HCT116 (cell line): ENCODE results near the gene DCAF11. TPM values are rescaled to one million over a fixed set of nuclear protein-coding genes. Genes with fewer than 3 reads are reported as not detected.

Experiments
- ATAC-seq: fragments of 200-7000 bp; cut with Tn5 transposase; 2 replicates; pipeline ENCODE4 v1.9.1; 2020; ENCODE audit warnings: mild to moderate bottlenecking, moderate library complexity
- BruUV-seq: library from RNA; stranded (reverse); fragments of 400-500 nt; replicated peaks from 2 replicates; lab custom pipeline; 2021; lab: Mats Ljungman, UMichigan
- CTCF ChIA-PET: fragments of 300-600 bp; sonication (Branson Sonifier 250); formaldehyde crosslinking; loops from one replicate; lab custom pipeline; 2021; ENCODE audit warnings: antibody characterized with exemption; lab: Charles Lee
- POLR2A ChIA-PET: fragments of 300-600, 350-600 bp; sonication (Branson Sonifier 250); formaldehyde crosslinking; loops from one replicate; lab custom pipeline; 2021; ENCODE audit warnings: antibody characterized with exemption; lab: Charles Lee
- RAD21 ChIA-PET, 2 experiments: fragments of 300-600 bp; sonication (Branson Sonifier 250); formaldehyde crosslinking; loops; one replicate each; lab custom pipeline; 2023; ENCODE audit warnings: low total read pairs in 2 of 2; ENCODE audit not compliant: uncharacterized antibody in 2 of 2, unreplicated experiment in 2 of 2, low non-redundant PET in 1 of 2; lab: Charles Lee
- DNase-seq: peaks from one replicate; pipeline ENCODE4 v3.0.0-alpha.2; 2010; ENCODE audit warnings: low read depth, low spot score
- H2AFZ ChIP-seq: fragments of 200-600 bp; shearing (Covaris generic), sonication (generic); 2 replicates; pipeline ENCODE4 v1.6.1; 2017; ENCODE audit warnings: low read depth, mixed run types, mixed read lengths, antibody characterized with exemption, low read length; ENCODE audit not compliant: poor library complexity, severe bottlenecking
- H3K27ac ChIP-seq: 2 replicates; pipeline ENCODE4 v1.5.1; 2012; ENCODE audit warnings: low read depth, low read length
- H3K27me3 ChIP-seq: fragments of 200-600 bp; sonication (generic); 2 replicates; pipeline ENCODE4 v1.6.1; 2016; ENCODE audit warnings: mixed run types, low read length, mixed read lengths; ENCODE audit not compliant: insufficient read depth
- H3K36me3 ChIP-seq, 2 experiments: fragments of 200-500 bp in 1 of 2; fragments of 200-600 bp in 1 of 2; sonication (Bioruptor generic) in 1 of 2; sonication (generic) in 1 of 2; 2 replicates each; pipeline versions ENCODE4 v1.5.1 to v1.6.1; 2014 to 2016; ENCODE audit warnings: low read length in 2 of 2, inconsistent platforms in 1 of 2, mixed read lengths in 1 of 2, mixed run types in 1 of 2; ENCODE audit not compliant: insufficient read depth in 2 of 2, control insufficient read depth in 1 of 2
- H3K4me1 ChIP-seq, 2 experiments: fragments of 200-600 bp in 1 of 2; sonication (generic) in 1 of 2; 2 replicates each; pipeline versions ENCODE4 v1.5.1 to v1.6.1; 2012 to 2017; ENCODE audit warnings: low read length in 2 of 2, inconsistent platforms in 1 of 2, mild to moderate bottlenecking in 1 of 2, mixed read lengths in 1 of 2, mixed run types in 1 of 2, moderate library complexity in 1 of 2; ENCODE audit not compliant: insufficient read depth in 2 of 2, control insufficient read depth in 1 of 2
- H3K4me2 ChIP-seq: fragments of 200-600 bp; sonication (generic); 2 replicates; pipeline ENCODE4 v1.6.1; 2017; ENCODE audit warnings: mixed run types, low read length, mixed read lengths
- H3K4me3 ChIP-seq, 2 experiments: fragments of 200-600 bp in 1 of 2; sonication (generic) in 1 of 2; replicated peaks in 1 of 2; 2 replicates each; pipeline ENCODE4 v1.5.1; 2011 to 2016; ENCODE audit warnings: low read length in 2 of 2, control low read depth in 1 of 2, low read depth in 1 of 2, mild to moderate bottlenecking in 1 of 2, mixed read lengths in 1 of 2, mixed run types in 1 of 2
- H3K79me2 ChIP-seq: fragments of 200-600 bp; sonication (generic); 2 replicates; pipeline ENCODE4 v1.6.1; 2017; ENCODE audit warnings: mild to moderate bottlenecking, mixed run types, low read length, moderate library complexity, mixed read lengths; ENCODE audit not compliant: insufficient read depth
- H3K9ac ChIP-seq: fragments of 200-600 bp; sonication (generic); 2 replicates; pipeline ENCODE4 v1.6.1; 2016; ENCODE audit warnings: low read length, mixed read lengths
- H3K9me2 ChIP-seq: fragments of 200-600 bp; sonication (generic), shearing (Covaris generic); 2 replicates; pipeline ENCODE4 v1.6.1; 2017; ENCODE audit warnings: mixed run types, mild to moderate bottlenecking, moderate library complexity; ENCODE audit not compliant: insufficient read depth
- H3K9me3 ChIP-seq, 2 experiments: fragments of 200-500 bp in 1 of 2; fragments of 200-600 bp in 1 of 2; sonication (Bioruptor generic) in 1 of 2; sonication (generic) in 1 of 2; 2 replicates each; pipeline ENCODE4 v1.6.1; 2014 to 2017; ENCODE audit warnings: low read length in 2 of 2, mixed read lengths in 2 of 2, inconsistent platforms in 1 of 2, low read depth in 1 of 2, mild to moderate bottlenecking in 1 of 2, mixed run types in 1 of 2, moderate library complexity in 1 of 2; ENCODE audit not compliant: control insufficient read depth in 1 of 2, insufficient read depth in 1 of 2
- H4K20me1 ChIP-seq: fragments of 200-600 bp; sonication (generic), shearing (Covaris generic); 2 replicates; pipeline ENCODE4 v1.6.1; 2017; ENCODE audit warnings: mixed run types, mild to moderate bottlenecking, moderate library complexity; ENCODE audit not compliant: insufficient read depth
- CTCF ChIP-seq, 3 experiments: fragments of 200-600 bp in 1 of 3; sonication (generic) in 1 of 3; IDR thresholded peaks in 2 of 3; conservative IDR thresholded peaks in 1 of 3; 2 replicates each; pipeline ENCODE4 v1.5.1; 2012 to 2017; ENCODE audit warnings: low read depth in 2 of 3, low read length in 2 of 3, antibody characterized with exemption in 1 of 3, borderline replicate concordance in 1 of 3, control low read depth in 1 of 3, mild to moderate bottlenecking in 1 of 3, mixed read lengths in 1 of 3, mixed run types in 1 of 3, moderate library complexity in 1 of 3; ENCODE audit not compliant: insufficient read depth in 1 of 3
- EGR1 ChIP-seq: IDR thresholded peaks from 2 replicates; pipeline ENCODE4 v1.6.1; 2012; ENCODE audit warnings: low read depth
- EZH2 ChIP-seq: fragments of 200-600 bp; sonication (generic); IDR thresholded peaks from 2 replicates; pipeline ENCODE4 v1.6.1; 2017; ENCODE audit warnings: antibody characterized with exemption, mixed run types
- POLR2AphosphoS5 ChIP-seq: IDR thresholded peaks from 2 replicates; pipeline ENCODE4 v1.6.1; 2011; ENCODE audit warnings: mild to moderate bottlenecking, low read depth, low read length, moderate library complexity
- SIN3A ChIP-seq: IDR thresholded peaks from 2 replicates; pipeline ENCODE4 v1.6.1; 2012; ENCODE audit warnings: low read depth
- SP1 ChIP-seq: IDR thresholded peaks from 2 replicates; pipeline ENCODE4 v1.6.1; 2012; ENCODE audit warnings: low read depth
- ZFX ChIP-seq: fragments of 450-650 bp; IDR thresholded peaks from 2 replicates; pipeline ENCODE4 v1.6.1; 2017
- ZNF274 ChIP-seq: fragments of 200-500 bp; sonication (Bioruptor generic); IDR thresholded peaks from 2 replicates; pipeline ENCODE4 v1.6.1; 2014; ENCODE audit warnings: mild to moderate bottlenecking, low read depth, low read length, inconsistent platforms
- intact Hi-C: fragments of 100-400 bp; cut with micrococcal nuclease; formaldehyde crosslinking; loops from 2 replicates; pipeline ENCODE4 v1.10.0; 2022
- total RNA-seq: library from RNA; stranded (reverse); gene quantifications from one replicate; pipeline ENCODE4 v1.2.1, GENCODE V29; 2021; ENCODE audit not compliant: unreplicated experiment
- TF ChIP-seq, protein P1 (sequence below): IDR thresholded peaks from 2 replicates; pipeline ENCODE4 v1.6.1; 2012
- TF ChIP-seq, protein P2 (sequence below): IDR thresholded peaks from 2 replicates; pipeline ENCODE4 v1.6.1; 2011; ENCODE audit warnings: mild to moderate bottlenecking, low read length, moderate library complexity; ENCODE audit not compliant: insufficient replicate concordance; ENCODE audit errors: extremely low read depth

DCAF11 gene
- total RNA-seq, 1 experiment from 2014 or later = 47.5 TPM

- Histone ChIP-seq H2AFZ (no peak overlapping the region), H3K27me3 (no peaks in the 10 kb centered on the region), H3K4me2 (no peak overlapping the region), H3K9me3 (no peaks in the 10 kb centered on the region), H3K9ac (no peak overlapping the region), H3K9me2 (no peaks in the 10 kb centered on the region), H3K4me1 (peaks cover 26 to 48% of the 10 kb centered on the region in 2 experiments), H3K4me3 (no peak overlapping the region), H3K36me3 (peaks cover 16 to 21% of the 10 kb centered on the region in 2 experiments), H3K79me2 (peaks cover 41% of the 10 kb centered on the region), H3K27ac (peak overlapping the region; percentile 96; the same call in 1 of the 2 replicates), H4K20me1 (no peaks in the 10 kb centered on the region)
- BruUV-seq = TSS peak; percentile 34
- DNase-seq (no peak), ATAC-seq (no peak)
- intact Hi-C loops = no loop called here
- POLR2A ChIA-PET = interaction anchor here (1.3 to 2.9 kb wide), 4 partner anchors 8 to 30 kb away, joined by 4 to 36 read pairs (median 6); partner anchors contain the start of genes DCAF11, IRF9, NRL and PSME2
- CTCF ChIA-PET = interaction anchor here (0.6 to 2.0 kb wide), 2 partner anchors 30 to 80 kb away, joined by 3 to 7 read pairs; no protein-coding TSS in a partner anchor
- TF ChIP-seq ZFX = no peak
- TF ChIP-seq, protein P1, sequence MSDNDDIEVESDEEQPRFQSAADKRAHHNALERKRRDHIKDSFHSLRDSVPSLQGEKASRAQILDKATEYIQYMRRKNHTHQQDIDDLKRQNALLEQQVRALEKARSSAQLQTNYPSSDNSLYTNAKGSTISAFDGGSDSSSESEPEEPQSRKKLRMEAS = no peak
- no peak for TF ChIP-seq EGR1
- TF ChIP-seq EZH2 = no peak
- no peak for TF ChIP-seq ZNF274
- no peak for TF ChIP-seq SIN3A
- TF ChIP-seq, protein P2, sequence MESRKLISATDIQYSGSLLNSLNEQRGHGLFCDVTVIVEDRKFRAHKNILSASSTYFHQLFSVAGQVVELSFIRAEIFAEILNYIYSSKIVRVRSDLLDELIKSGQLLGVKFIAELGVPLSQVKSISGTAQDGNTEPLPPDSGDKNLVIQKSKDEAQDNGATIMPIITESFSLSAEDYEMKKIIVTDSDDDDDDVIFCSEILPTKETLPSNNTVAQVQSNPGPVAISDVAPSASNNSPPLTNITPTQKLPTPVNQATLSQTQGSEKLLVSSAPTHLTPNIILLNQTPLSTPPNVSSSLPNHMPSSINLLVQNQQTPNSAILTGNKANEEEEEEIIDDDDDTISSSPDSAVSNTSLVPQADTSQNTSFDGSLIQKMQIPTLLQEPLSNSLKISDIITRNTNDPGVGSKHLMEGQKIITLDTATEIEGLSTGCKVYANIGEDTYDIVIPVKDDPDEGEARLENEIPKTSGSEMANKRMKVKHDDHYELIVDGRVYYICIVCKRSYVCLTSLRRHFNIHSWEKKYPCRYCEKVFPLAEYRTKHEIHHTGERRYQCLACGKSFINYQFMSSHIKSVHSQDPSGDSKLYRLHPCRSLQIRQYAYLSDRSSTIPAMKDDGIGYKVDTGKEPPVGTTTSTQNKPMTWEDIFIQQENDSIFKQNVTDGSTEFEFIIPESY = no peak
- TF ChIP-seq SP1 = no peak
- no peak for TF ChIP-seq CTCF (IDR thresholded peaks at IDR 0.05 in 2 of 3, conservative IDR thresholded peaks at IDR 0.05 in 1 of 3; ENCODE audit: borderline replicate concordance in 1 of 3, insufficient read depth in 1 of 3, low read depth in 2 of 3, low read length in 2 of 3)
- TF ChIP-seq POLR2AphosphoS5 = no peak
- RAD21 ChIA-PET = interaction anchor here in 1 of 2 experiments (0.5 kb wide), 1 partner anchor 23 kb away, joined by 4 read pairs; no protein-coding TSS in a partner anchor
Observed at GRCh38 chr14:24138396-24139271, 24.1 kb downstream of the DCAF11 start.
